GM19193 (cell line): ENCODE results near the gene DTD1.

Experiments used
- POLR2A ChIP-seq: IDR thresholded peaks from 4 replicates; pipeline ENCODE4 v1.6.1; 2011; ENCODE audit not compliant: insufficient read depth, insufficient read length; ENCODE audit errors: extremely low read depth

Gene DTD1

DNA sequence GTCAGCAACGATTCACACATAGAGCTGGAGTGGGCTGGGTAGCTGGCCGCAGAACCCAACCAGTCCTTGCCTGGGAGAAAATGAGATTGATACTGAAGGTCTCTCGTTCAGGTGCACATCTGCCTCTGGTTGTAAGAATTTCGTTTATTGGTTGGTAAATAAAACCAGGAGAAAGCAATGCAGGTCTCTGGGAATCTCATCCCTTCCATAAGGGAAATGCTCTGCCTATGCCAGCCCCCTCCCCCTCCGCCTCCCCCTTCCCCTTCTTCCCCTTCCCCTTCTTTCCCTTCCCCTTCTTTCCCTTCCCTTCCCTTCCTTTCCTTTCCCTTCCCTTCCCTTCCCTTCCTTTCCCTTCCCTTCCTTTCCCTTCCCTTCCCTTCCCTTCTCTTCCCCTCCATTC is 107.3 kb downstream of the DTD1 start:
- TF ChIP-seq POLR2A: no peak

DNA sequence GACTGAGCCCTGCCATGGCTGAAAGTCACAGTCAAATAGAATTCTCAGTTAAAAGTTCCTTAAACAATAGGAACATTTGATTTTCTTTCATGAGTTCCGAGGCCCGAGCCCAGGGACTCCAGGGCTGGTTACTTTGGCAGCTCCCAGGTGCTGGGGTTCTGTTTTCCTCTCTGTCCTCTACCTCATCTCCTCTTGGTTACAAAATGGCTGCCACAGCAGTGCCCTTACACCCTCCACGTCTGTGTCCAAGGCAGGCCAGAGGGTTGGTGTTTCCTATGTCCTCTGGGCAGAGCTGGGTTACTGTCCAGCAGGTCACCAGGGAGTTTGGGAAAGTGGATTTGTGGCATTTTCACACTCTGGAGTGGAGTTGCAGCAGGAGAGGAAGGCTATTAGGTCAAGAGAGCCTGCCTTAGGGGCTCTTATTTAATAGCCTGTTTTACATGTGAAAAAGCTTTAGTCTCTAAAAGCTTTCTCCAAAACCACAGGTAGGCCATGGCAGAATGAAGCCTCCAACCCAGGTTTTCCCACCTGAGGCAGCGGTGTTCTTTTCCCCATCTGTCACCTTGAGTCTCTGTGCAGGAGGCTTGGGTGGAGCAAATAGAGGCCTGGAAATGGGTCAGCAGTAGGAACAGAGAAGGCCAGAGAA is 111.0 kb downstream of the DTD1 start:
- TF ChIP-seq POLR2A: no peak

DNA sequence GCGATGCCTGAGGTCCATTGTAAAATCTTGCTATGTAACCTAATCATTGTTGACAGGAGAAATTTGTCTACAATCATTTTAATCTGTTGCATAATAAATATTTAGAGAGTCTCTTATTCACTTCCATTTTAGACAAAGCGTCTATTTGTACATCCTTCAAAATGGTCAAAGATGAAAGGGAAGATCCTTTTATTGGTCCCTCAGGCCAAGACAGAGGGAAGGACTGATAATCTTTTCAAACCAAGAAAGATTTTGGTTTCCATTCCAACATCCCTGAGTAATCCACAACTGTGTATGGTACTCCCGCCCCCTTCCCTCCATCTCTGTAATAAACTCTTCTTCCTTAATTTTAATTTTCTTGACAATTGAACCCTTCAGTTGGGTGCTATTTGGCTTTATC is 114.1 kb downstream of the DTD1 start:
- TF ChIP-seq POLR2A: no peak

DNA sequence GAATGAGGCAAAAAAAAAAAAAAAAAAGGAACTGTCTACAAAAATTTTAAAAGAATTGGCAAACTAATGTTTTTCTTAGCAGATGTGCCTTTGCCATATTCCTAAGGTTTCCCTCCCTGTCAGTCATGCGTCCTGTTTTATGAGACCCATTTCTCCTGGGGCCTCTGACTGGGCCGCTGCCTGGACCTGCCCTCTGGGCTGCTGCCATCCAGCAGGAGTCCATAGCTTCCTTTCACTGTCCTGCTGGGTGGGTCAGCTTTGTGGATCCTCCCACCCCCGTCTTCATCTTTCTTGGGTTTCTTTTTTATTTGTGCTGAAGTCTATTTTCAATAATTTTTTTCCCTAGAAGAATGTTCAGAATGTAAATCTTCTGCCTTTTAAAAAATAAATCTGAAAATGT is 114.9 kb downstream of the DTD1 start:
- no peak for TF ChIP-seq POLR2A

DNA sequence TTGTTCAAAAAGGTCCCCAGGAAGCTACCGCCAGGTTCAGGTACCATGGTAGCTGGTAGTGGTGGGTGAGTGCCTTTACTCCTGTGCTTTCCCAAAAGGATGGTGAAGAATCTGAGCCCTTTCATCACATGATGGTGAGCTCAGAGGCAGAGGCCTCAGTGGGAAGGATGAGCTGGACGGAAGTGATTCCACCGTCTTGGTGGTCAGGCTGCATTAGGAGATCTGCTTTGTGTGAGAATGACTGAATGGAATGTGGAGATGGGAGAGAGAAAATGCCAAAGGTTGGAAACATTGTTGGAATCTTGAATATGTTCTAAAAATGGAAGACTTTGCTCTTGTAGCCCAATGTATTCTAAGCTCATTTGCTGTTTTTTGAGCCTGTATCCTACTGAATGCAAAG is 117.6 kb downstream of the DTD1 start:
- TF ChIP-seq POLR2A: no peak

DNA sequence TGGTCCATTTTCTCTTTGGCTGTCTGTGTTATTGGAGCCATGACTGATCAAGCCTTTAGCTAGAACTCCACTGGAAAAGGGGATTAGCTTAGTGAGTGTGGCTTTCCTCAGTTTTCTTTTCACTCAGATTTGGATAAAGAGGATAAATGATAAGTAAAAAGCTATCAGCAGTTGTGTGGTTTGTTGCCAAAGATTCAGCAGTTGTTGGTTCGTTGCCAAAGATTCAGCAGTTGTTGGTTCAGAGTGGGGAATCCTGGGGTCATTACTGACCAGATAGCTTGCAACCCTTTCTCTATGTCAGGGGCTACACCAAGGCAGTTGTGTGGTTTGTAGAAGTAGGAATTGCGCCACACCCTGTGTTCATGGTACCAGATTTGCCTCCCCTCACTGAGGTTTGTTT is 118.1 kb downstream of the DTD1 start:
- no peak for TF ChIP-seq POLR2A

DNA sequence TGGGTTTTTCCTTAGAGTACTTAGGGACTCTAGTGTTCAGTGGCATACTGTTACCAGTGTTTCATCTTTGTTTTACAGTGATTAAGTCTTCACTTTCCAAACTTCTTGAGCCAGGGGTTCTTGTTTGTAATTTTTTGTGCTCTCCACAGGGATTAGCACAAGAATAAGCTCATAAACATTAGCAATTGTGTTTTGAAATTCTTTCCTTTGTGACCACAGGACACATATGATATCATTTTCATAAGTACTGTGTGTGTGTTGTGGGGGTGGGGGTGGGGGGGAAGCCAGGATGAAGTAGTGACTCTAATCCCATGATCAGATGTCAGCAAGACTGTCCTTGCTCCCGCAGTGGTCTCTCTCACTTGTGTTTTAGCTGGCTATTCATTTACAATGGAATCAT is 124.3 kb downstream of the DTD1 start:
- no peak for TF ChIP-seq POLR2A

DNA sequence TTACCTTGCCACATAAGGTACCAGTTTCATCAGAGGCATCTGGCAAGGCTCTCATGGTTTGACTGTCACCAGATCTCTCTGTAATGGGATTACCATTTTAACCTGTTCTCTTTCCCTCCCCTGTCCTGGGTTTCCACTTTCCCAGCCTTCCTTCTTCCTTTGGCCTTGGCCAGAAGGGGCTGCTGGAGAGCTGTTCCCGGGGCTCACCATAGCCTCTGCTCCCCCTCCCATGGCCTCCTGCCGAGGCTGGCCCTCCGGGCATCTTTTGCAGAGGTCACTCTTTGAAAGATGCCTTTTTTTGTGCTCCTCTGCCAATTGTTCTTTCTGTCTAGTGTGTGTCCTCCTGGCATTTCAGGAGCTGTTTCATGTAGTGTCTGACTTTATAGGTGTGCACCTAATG is 125.0 kb downstream of the DTD1 start:
- TF ChIP-seq POLR2A: no peak

DNA sequence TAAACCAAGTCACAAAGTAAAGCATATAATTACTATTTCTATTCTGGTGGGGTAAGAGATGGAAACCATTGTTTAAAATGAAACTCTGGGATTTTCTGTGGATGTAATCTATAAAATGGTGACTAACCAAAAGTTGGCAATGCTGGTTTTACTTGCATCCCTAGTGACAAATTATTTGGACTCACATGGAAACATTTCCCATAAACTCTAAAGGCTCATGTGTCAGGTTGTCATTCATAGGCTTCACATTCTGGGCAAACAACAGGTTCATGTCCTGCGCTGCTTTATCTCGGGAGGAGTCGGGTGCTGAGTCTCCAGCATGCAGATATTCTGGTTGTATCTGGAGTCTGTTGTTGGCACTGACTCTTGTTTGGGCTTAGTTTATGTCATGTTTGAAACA is 127.7 kb downstream of the DTD1 start:
- no peak for TF ChIP-seq POLR2A

DNA sequence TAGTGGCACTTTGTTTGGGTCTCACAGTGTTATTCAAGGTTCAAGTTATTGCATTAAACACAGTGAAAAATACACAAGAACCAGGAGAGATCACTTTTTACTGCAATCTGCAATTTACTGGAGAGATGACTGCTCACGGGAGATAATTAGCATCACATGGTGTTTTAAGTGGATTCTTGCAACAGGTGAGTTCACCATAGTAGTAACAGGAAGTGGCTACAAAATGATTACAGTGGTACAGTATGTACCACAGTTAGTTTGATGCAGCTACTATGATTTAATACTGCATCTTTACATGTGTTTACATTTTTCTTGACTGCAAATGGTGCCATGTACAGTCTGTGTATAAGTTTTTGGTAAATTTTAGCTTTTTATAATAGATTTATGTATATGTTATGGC is 129.2 kb downstream of the DTD1 start:
- no peak for TF ChIP-seq POLR2A

DNA sequence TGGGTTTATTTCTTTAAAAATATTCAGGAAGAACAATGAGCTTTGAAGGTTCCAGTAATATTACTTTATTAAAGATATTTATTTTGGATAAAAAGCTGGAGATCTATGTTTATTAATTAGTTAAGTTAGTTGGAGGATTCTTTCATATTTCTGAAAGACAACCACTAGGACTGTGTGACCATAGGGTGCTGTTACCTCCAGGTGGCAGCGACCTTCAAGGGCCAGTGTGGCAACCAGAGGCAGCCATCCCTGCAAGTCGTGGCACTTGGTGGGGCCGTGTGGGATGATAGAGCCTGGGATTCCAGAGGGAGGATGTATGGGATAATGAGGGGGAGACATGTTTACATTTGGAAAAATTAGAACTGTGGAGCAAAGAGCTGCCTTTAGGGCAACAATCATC is 130.3 kb downstream of the DTD1 start:
- TF ChIP-seq POLR2A: no peak

DNA sequence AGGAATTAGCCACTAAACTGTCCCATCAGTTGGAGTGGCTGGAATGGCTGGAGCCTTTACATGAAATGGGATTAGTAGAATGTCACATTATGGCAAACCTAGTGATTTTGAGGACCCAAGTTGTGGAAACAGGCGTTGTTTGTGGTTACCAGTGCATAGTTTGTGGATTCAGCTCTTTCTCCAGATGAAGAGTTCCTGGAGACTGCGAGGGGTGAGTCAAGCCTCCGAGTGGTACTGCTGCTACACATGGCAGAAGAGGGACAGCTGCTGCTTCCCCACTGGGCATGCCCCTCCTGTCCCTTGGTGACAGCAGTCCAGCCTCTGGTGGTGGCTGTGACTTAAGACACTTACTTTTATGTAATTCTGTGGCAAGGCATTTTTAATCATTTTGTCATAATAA is 131.6 kb downstream of the DTD1 start:
- TF ChIP-seq POLR2A: no peak

DNA sequence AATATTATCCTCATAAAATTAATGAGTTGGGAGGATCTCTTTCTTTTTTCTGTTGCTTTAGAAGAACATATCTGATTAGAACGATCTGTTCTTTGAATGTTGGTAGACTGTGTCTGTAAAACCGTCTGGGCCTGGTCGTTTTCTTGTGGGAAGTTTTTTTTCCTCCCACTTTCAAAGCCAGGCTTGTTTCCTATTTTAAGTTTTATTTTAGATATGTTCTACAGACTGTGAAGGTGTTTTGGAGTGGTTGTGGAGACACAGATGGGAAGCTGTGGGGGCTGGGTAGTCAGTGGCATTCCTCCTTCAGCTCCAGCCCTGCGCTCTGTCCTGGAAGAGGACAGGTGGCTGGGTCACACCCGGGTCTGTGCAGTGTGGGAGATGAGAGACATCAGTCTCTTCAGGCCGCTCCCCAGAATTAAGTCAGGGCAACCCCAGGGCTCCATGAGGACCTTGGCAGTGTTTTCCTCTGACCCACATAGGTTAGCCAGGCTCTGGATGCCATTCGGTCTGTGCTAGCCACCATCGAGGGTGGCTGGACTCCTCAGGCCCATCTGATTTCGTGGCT is 133.8 kb downstream of the DTD1 start:
- no peak for TF ChIP-seq POLR2A

DNA sequence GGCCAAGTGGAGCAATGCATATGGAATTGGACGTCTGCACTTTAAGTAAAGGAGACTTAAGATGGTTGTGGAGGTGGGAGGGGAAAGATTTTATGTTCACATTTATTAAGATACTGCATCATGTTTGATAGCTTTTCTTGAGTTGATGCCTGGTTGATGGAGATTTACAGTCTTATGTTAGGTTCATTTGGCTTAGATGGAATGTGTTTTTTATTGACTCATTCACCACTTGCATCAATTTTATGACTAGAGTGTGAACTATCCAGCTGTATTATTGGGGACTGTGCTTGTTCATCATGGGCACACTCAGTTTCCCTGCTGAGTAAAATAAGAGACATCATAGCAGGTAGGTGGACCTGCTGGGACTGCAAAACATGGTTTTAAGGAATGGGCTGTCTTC is 134.5 kb downstream of the DTD1 start:
- no peak for TF ChIP-seq POLR2A

DNA sequence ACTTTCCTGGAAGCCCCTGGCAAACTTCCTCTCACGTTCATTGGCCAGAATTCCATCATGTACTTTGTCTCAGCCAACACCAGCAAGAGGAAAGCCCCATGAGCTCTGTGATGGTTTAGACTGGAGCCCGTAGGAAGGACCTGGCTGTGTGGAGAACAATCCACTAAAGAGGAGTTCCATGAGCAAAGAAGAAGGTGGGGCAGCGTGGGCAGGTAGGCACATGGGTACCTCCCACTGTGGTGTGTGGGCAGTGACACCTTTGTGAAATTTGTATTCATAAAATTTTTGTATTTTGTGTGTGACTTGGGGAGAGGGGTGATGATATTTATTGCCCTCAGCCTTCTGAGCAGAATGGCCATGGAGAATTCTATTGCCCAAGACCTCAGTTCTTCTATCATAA is 136.2 kb downstream of the DTD1 start:
- TF ChIP-seq POLR2A: no peak

DNA sequence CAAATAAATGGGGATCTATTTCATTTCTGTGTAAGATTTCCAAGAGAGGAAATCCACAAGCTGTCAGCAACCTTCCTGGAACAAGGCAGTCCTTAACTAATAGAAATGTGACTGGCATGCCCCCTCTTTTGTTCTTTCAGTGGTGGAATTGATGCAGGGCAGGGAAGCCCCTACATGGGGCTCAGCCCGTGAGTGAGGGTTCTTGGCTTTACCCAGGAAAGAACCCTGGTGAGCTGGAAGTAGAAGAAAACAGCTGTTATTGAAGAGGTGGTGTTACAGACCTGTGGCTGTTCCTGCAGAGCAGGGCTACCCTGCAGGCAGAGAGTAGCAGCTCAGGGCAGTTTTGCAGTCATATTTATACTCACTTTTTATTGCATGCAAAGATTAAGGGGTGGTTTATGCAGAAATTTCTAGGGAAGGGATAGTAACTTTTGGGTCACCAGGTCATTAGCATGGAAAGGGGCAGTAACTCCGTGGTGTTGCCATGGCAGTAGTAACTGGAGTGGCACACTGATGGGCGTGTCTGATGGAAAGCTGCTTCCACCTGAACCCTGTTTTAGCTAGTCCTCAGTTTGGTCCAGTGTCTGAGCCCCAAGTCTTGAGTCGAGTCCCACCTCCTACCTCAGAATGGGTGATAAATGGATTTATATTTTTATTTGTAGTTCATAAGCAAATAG is 137.1 kb downstream of the DTD1 start:
- TF ChIP-seq POLR2A: no peak
